ENCODE results near the gene OSGIN1. TPM values are rescaled to one million over a fixed set of nuclear protein-coding genes. Genes with fewer than 3 reads are reported as not detected.
A peak's percentile ranks its signal among the peaks of the same experiment; 100 is the strongest.

OSGIN1 gene
- total RNA-seq, 1 experiment from 2014 or later: 21.8 TPM

DNA sequence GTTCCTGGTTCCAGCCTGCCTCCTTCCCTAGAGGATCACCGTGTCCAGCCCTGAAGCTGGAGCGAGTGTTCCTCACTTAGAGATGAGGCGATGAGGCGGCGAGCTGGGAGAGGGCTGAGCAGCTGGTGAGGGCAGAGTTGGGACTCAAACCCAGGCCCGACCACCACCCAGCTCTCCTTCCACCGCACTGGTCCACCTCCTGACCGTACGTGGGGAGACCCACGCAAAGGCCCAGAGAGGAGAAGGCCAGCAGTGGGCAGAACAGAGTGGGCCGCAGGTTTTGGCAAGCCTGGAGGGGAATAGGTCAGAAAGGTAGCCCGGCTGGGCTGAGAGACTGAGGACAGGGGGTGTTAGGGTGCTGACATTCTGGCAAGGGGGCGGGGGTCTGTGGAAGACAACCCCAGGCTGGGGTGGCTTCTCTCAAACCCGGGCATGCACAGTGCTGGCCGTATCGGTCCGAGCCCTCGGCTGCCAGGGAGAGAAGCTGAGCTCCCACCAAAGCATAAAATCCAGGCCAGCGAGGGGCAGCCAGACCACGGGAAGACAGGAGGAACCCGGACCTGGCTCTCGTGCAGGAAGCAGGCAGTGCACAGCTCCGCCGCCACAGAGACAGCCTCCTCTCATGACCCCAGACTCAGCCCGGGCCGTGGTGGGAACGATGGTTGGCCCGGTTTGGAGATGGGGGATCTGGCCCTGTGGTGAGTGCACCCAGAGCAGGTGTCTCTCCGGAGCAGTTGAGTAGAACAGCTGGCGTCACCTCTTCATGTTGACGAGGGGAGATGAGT, 29.3 kb upstream of the OSGIN1 start:
- intact Hi-C loops (cut with micrococcal nuclease; ENCODE audit: unreplicated experiment): no loop called here
- peaks cover 18% of the 10 kb centered on the region for H3K4me1 Mint-ChIP-seq (ENCODE audit: low read depth, unreplicated experiment)
- H3K27ac Mint-ChIP-seq (ENCODE audit: unreplicated experiment): no peak overlapping the region
- H3K27me3 ChIP-seq (replicated peaks; ENCODE audit: control insufficient read depth, insufficient read depth, low read length): no peaks in the 10 kb centered on the region
- peaks cover 21% of the 10 kb centered on the region for H3K4me1 ChIP-seq
- no peaks in the 10 kb centered on the region for H3K27me3 Mint-ChIP-seq (ENCODE audit: insufficient read depth, unreplicated experiment)
- H3K36me3 ChIP-seq (ENCODE audit: control insufficient read depth, insufficient read depth, low read length): peaks cover 3% of the 10 kb centered on the region; the same call in 1 of the 2 replicates
- H3K36me3 Mint-ChIP-seq (ENCODE audit: insufficient read depth, unreplicated experiment): peaks cover 7% of the 10 kb centered on the region
- BruUV-seq (replicated peaks): no TSS peak
- H3K4me3 Mint-ChIP-seq (ENCODE audit: unreplicated experiment): no peak overlapping the region
- CTCF ChIA-PET: no interaction called here
- no peak overlapping the region for H3K4me3 ChIP-seq (ENCODE audit: low read depth, low read length)
- H3K9me3 Mint-ChIP-seq (ENCODE audit: unreplicated experiment): peaks cover 10% of the 10 kb centered on the region
- POLR2A ChIA-PET: no interaction called here
- no peak for DNase-seq
- TF ChIP-seq CTCF (IDR thresholded peaks at IDR 0.05; ENCODE audit: insufficient read depth in 1 of 2, low read depth in 1 of 2, low read length in 1 of 2, severe bottlenecking in 1 of 2, unreplicated experiment in 1 of 2): no peak
- no peaks in the 10 kb centered on the region for H3K9me3 ChIP-seq

GRCh38 chr16:83924686-83925085, 28.4 kb upstream of the OSGIN1 start:
- no TSS peak for BruUV-seq (replicated peaks)
- peaks cover 28% of the 10 kb centered on the region for H3K4me1 ChIP-seq
- H3K27me3 ChIP-seq (replicated peaks; ENCODE audit: control insufficient read depth, insufficient read depth, low read length): no peaks in the 10 kb centered on the region
- intact Hi-C loops (cut with micrococcal nuclease; ENCODE audit: unreplicated experiment): no loop called here
- Mint-ChIP-seq H3K9me3 (ENCODE audit: unreplicated experiment) (peaks cover under 1% of the 10 kb centered on the region), H3K4me1 (ENCODE audit: low read depth, unreplicated experiment) (peaks cover 20% of the 10 kb centered on the region), H3K27me3 (ENCODE audit: insufficient read depth, unreplicated experiment) (no peaks in the 10 kb centered on the region), H3K27ac (ENCODE audit: unreplicated experiment) (peak overlapping the region; percentile 49), H3K4me3 (ENCODE audit: unreplicated experiment) (no peak overlapping the region), H3K36me3 (ENCODE audit: insufficient read depth, unreplicated experiment) (peaks cover 1% of the 10 kb centered on the region)
- no peak for DNase-seq
- H3K36me3 ChIP-seq (ENCODE audit: control insufficient read depth, insufficient read depth, low read length): 0 out of 2 replicates have a peak, but pooled peaks cover under 1% of the 10 kb centered on the region
- H3K4me3 ChIP-seq (ENCODE audit: low read depth, low read length): no peak overlapping the region
- ChIA-PET CTCF (no interaction called here), POLR2A (no interaction called here)
- TF ChIP-seq CTCF (IDR thresholded peaks at IDR 0.05; ENCODE audit: insufficient read depth in 1 of 2, low read depth in 1 of 2, low read length in 1 of 2, severe bottlenecking in 1 of 2, unreplicated experiment in 1 of 2): no peak
- H3K9me3 ChIP-seq: no peaks in the 10 kb centered on the region

DNA sequence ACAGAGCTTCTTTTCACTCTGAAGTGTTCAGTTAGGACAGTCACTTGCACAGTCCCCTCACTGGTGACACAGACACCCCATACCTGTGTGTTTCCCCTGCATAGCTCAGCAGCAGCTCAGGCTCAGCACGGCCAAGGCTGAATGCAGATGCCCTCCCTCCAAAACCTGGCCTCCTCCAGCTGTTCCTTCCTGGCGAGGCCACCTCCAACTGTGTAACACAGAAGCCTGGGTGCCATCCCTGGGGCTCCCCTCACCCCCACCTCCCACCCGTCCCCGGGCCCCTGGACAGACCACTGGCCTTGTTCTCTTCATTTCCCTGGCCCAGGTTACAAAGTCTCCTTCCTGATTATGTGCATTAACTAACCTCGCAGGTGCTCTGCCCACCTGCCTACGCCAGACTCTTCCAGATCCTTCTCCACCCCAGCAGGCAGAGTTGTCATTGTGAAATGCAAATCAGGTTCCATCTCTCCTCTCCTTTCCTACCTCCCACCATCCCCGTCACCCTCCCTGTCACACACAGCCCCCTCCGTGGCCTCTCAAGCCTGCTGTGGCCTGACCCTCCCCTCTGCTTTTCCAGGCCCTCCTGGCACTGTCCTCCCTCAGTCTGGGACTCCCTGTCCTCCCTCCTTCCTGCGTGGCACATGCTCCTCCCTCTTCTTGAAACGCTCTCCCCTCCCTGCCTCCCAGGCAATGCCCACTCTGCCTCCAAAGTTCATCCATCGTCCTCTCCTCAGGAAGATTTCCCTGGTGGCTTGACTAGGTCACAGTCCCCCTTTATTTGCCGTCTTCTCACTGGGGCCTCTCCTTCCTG, 27.7 kb upstream of the OSGIN1 start:
- H3K27me3 ChIP-seq (replicated peaks; ENCODE audit: control insufficient read depth, insufficient read depth, low read length): no peaks in the 10 kb centered on the region
- CTCF ChIA-PET: interaction anchor here (0.9 to 2.6 kb wide), 3 partner anchors 14 to 32 kb away, joined by 3 to 44 read pairs (median 16); partner anchors contain the start of gene OSGIN1
- DNase-seq: no peak
- Mint-ChIP-seq H3K4me3 (ENCODE audit: unreplicated experiment) (no peak overlapping the region), H3K27ac (ENCODE audit: unreplicated experiment) (peak overlapping the region; percentile 49), H3K27me3 (ENCODE audit: insufficient read depth, unreplicated experiment) (no peaks in the 10 kb centered on the region), H3K36me3 (ENCODE audit: insufficient read depth, unreplicated experiment) (peaks cover 7% of the 10 kb centered on the region), H3K9me3 (ENCODE audit: unreplicated experiment) (no peaks in the 10 kb centered on the region), H3K4me1 (ENCODE audit: low read depth, unreplicated experiment) (peaks cover 26% of the 10 kb centered on the region)
- no peak overlapping the region for H3K4me3 ChIP-seq (ENCODE audit: low read depth, low read length)
- H3K4me1 ChIP-seq: peaks cover 34% of the 10 kb centered on the region
- no peaks in the 10 kb centered on the region for H3K9me3 ChIP-seq
- TF ChIP-seq CTCF (IDR thresholded peaks at IDR 0.05; ENCODE audit: insufficient read depth in 1 of 2, low read depth in 1 of 2, low read length in 1 of 2, severe bottlenecking in 1 of 2, unreplicated experiment in 1 of 2): no peak
- POLR2A ChIA-PET: no interaction called here
- no peaks in the 10 kb centered on the region for H3K36me3 ChIP-seq (ENCODE audit: control insufficient read depth, insufficient read depth, low read length)
- intact Hi-C loops (cut with micrococcal nuclease; ENCODE audit: unreplicated experiment): no loop called here
- BruUV-seq (replicated peaks): no TSS peak
